Duodenal mucosa (tissue), 2 donors: Measurements from ENCODE around the gene C5orf63.

Experiments
- H3K27ac ChIP-seq: one replicate; pipeline ENCODE4 v1.7.0; 2013; ENCODE audit warnings: low read depth, low read length
- H3K27me3 ChIP-seq, 2 donors: one replicate each; pipeline ENCODE4 v1.7.0; 2013; ENCODE audit warnings: low read length in 2 of 2, control low read depth in 1 of 2; ENCODE audit not compliant: insufficient read depth in 2 of 2, control insufficient read depth in 1 of 2
- H3K36me3 ChIP-seq, 2 donors: one replicate each; pipeline ENCODE4 v1.7.0; 2013; ENCODE audit warnings: low read length in 2 of 2, control low read depth in 1 of 2; ENCODE audit not compliant: insufficient read depth in 2 of 2, control insufficient read depth in 1 of 2
- H3K4me1 ChIP-seq, 2 donors: one replicate each; pipeline ENCODE4 v1.7.0; 2013; ENCODE audit warnings: low read length in 2 of 2, control low read depth in 1 of 2; ENCODE audit not compliant: insufficient read depth in 2 of 2, control insufficient read depth in 1 of 2
- H3K4me3 ChIP-seq, 2 donors: one replicate each; pipeline ENCODE4 v1.7.0; 2013; ENCODE audit warnings: low read length in 2 of 2, low read depth in 1 of 2
- H3K9ac ChIP-seq, 2 donors: one replicate each; pipeline ENCODE4 v1.7.0; 2013; ENCODE audit warnings: low read length in 2 of 2, low read depth in 1 of 2
- H3K9me3 ChIP-seq, 2 donors: one replicate each; pipeline ENCODE4 v1.7.0; 2013; ENCODE audit warnings: low read length in 2 of 2, control low read depth in 1 of 2; ENCODE audit not compliant: control insufficient read depth in 1 of 2

The C5orf63 gene

DNA sequence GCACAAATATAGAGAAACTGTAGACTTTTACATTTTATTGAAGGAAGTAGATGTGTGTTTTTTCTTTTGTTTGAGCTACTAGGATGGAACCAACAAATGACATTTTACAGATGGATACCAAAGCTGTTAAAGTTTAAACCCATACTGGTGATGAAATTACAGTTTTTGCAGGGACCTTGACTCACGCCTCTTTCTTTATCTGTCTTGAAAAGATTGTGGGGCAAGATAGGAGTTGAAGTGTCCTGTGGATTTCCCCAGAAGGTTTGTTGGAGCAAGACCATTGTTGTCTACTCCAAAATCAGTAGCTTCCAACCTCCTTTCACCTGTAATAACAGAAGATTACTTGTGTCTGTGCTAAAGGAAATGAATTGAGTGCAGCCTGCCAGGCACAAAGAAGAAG is 4.1 kb upstream of the C5orf63 start:
- Histone ChIP-seq H3K4me1 (peaks cover 5 to 6% of the 10 kb centered on the region in 2 donors), H3K9ac (no peak overlapping the region), H3K27me3 (no peaks in the 10 kb centered on the region), H3K4me3 (no peak overlapping the region), H3K27ac (no peak overlapping the region), H3K36me3 (no peaks in the 10 kb centered on the region), H3K9me3 (no peaks in the 10 kb centered on the region)

DNA sequence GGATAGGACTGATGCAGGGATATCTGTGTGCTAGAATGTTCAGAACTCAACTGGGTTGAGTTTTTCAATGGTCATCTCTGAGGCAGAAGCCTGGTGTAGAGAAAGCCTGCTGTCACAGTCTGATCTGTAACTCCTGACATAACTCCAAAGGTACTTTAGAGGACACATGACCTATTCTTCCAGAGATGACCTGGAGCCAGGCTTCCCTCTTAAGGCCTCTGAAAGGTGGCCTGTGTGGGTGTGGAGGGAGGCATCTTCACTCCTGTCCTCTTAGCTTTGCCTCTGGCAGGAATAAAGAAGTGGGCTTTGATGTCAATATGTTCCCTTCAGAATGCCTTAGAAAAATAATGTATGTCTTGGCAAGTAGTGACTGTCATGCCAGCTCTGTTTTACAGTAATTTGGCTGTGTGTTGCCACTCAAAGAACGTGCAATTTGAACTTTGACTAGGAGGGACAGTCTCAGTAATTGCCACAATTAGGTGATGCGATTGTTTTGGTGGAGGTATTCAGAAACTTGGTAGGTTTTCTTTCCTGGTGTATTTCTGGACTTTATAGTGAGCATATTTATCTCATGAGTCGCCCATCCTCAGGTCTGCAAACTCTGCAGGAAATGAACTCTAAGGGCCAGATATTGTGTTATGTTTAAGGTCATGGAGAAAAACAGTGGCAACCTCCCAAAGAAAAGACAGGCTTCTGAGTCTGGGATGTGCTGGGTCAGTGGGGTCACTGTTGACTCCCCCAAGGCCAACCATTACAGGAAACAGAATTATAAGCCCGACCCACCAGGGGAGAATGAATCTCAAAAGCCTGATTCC is 3.2 kb upstream of the C5orf63 start:
- Histone ChIP-seq H3K4me3 (no peak overlapping the region), H3K36me3 (no peaks in the 10 kb centered on the region), H3K9me3 (no peaks in the 10 kb centered on the region), H3K27ac (no peak overlapping the region), H3K4me1 (peaks cover 5 to 6% of the 10 kb centered on the region in 2 donors), H3K9ac (no peak overlapping the region), H3K27me3 (no peaks in the 10 kb centered on the region)

- Histone ChIP-seq H3K9ac (no peak overlapping the region), H3K4me3 (no peak overlapping the region), H3K36me3 (no peaks in the 10 kb centered on the region), H3K27ac (no peak overlapping the region), H3K27me3 (no peaks in the 10 kb centered on the region), H3K9me3 (no peaks in the 10 kb centered on the region), H3K4me1 (peaks cover 5 to 6% of the 10 kb centered on the region in 2 donors)
Measured at GRCh38 chr5:127074466-127074865, 1.2 kb upstream of the C5orf63 start.

DNA sequence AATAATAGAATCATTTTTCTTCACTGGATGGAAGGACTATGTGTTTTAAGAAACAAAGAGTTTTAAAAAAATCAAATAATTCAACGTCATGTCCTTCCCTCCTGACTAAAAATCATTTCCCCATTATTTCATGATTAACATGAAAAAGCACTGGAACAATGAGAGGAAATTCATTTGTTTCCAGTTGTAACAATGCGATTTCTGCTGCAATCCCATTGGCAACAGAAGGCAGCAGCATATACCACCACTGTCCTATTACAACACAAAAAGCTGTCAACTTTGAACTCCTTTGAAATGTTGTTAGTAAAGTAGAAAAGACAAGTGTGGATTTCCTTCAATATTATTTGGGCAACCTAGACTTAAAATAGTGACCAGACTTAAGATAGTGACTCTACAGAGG is 3.1 kb downstream of the C5orf63 start:
- H3K27me3 ChIP-seq = no peaks in the 10 kb centered on the region
- no peak overlapping the region for H3K4me3 ChIP-seq
- no peak overlapping the region for H3K9ac ChIP-seq
- no peak overlapping the region for H3K27ac ChIP-seq
- peaks cover 0 to 5% of the 10 kb centered on the region in 2 donors for H3K4me1 ChIP-seq
- peaks cover 0 to 8% of the 10 kb centered on the region in 2 donors for H3K36me3 ChIP-seq
- H3K9me3 ChIP-seq = no peaks in the 10 kb centered on the region

GRCh38 chr5:127068493-127069214 is 4.6 kb downstream of the C5orf63 start:
- H3K9me3 ChIP-seq = no peaks in the 10 kb centered on the region
- no peak overlapping the region for H3K4me3 ChIP-seq
- H3K9ac ChIP-seq = no peak overlapping the region
- peaks cover 0 to 2% of the 10 kb centered on the region in 2 donors for H3K4me1 ChIP-seq
- no peak overlapping the region for H3K27ac ChIP-seq
- H3K27me3 ChIP-seq = no peaks in the 10 kb centered on the region
- peaks cover 8% of the 10 kb centered on the region in 2 donors for H3K36me3 ChIP-seq

GRCh38 chr5:127066721-127067120 is 6.6 kb downstream of the C5orf63 start:
- Histone ChIP-seq H3K36me3 (peaks cover 8 to 12% of the 10 kb centered on the region in 2 donors), H3K9ac (no peak overlapping the region), H3K9me3 (no peaks in the 10 kb centered on the region), H3K27me3 (no peaks in the 10 kb centered on the region), H3K4me3 (no peak overlapping the region), H3K27ac (no peak overlapping the region), H3K4me1 (no peaks in the 10 kb centered on the region)

DNA sequence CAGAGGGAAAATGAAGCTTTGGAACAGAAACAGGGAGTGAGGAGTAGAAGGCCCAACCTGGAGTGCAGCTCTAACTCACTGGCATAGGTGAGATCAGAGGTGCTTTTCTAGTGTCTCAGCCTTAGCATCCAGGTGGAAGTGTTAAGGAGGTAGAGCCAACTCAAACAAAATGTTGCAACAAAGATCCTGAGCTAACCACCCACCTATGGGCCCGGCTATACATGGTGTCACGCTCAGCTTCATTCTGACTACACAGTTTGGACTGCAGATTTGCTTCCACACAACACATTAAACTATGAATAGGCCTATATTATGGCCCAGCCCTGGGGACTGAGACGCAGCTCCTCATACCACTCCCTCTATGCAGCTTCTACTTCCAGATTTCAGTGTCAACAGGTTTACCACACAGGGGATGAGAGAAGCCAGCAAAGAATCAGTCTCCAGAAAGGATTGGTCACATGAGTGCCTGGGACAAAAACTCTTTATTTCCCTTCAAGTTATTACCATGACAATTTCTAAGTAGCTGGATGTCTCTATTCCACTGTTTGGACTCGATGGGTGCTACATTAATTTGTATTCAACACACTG is 9.0 kb downstream of the C5orf63 start:
- no peaks in the 10 kb centered on the region for H3K4me1 ChIP-seq
- no peak overlapping the region for H3K9ac ChIP-seq
- no peak overlapping the region for H3K27ac ChIP-seq
- no peaks in the 10 kb centered on the region for H3K9me3 ChIP-seq
- H3K36me3 ChIP-seq = peaks cover 8 to 12% of the 10 kb centered on the region in 2 donors
- no peak overlapping the region for H3K4me3 ChIP-seq
- H3K27me3 ChIP-seq = no peaks in the 10 kb centered on the region

DNA sequence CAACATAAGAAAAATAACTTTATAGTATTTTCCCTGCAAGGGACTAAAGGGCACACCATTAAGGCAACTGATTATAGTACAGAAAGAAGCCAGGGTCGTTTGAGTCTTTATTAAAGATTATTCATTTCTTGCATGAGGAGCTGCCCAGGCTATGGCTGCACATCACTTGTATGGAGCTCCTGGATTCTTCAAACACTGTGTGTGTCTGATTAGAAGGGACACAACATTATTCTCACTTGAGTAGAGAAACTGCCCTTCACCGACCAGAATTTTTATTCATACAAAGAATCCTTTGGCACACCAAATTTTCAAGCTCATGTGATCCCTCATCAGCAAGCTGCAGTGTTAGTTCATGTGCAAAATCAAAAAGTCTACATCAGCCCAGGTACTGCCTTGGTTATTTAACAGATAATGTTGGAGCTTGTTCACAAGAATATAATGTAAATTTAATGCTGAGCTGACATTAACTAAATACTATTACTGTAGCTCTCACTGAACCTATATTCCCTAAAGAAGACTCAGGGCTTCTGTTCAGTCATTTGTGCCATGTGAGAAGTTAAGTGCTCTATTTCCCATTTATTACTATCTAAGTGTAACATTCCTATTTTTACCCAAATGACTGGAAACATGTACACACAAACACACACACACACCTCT is 9.9 kb downstream of the C5orf63 start:
- Histone ChIP-seq H3K4me3 (no peak overlapping the region), H3K9me3 (no peaks in the 10 kb centered on the region), H3K27ac (no peak overlapping the region)

DNA sequence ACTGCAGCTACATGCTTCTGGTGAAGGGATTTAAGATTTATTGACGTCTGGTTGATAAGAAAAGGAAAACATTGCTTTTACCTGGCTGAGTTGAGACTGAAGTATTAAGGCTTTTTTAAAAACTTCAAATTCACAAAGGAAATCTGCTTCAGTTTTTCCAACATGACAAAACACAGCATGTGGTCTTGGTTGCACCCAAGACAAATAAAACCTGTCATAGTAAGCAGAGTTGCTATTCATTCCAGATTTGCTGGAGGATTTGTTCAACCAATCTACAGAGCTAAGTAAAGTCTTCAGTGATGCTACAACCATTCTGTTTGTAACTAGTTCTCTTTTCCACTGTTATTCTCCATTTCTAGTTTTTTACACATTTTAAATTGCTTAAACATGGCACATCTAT is 11.3 kb downstream of the C5orf63 start:
- Histone ChIP-seq H3K9ac (no peak overlapping the region), H3K9me3 (no peaks in the 10 kb centered on the region), H3K4me1 (no peaks in the 10 kb centered on the region), H3K27me3 (no peaks in the 10 kb centered on the region), H3K27ac (no peak overlapping the region), H3K4me3 (no peak overlapping the region), H3K36me3 (peaks cover 8 to 26% of the 10 kb centered on the region in 2 donors)

More for the DNA sequence above, 9.9 kb downstream of the C5orf63 start:
- H3K4me1 ChIP-seq = no peaks in the 10 kb centered on the region
- no peaks in the 10 kb centered on the region for H3K27me3 ChIP-seq
- H3K36me3 ChIP-seq = peaks cover 8 to 15% of the 10 kb centered on the region in 2 donors
- no peak overlapping the region for H3K9ac ChIP-seq

DNA sequence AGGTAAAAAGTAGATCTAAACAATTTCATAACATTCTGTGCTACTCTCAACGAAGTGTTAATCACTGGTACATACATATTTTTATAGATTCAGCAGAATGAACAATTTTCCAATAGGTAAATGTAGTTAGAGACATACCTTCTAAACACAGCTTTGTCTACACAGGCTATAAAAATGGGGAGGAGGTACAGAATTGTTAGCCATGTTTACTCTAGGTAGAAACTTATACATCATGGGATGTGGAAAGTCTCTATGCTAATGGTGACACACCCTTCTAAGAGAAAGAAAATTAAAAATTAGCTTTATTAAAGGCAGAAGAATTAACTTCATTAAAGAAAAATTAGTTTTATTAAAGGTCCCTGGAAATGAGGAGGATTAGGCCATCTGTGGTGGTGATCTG is 11.8 kb downstream of the C5orf63 start:
- Histone ChIP-seq H3K9ac (no peak overlapping the region), H3K27ac (no peak overlapping the region), H3K27me3 (no peaks in the 10 kb centered on the region), H3K36me3 (peaks cover 6 to 30% of the 10 kb centered on the region in 2 donors), H3K4me1 (no peaks in the 10 kb centered on the region), H3K9me3 (no peaks in the 10 kb centered on the region), H3K4me3 (no peak overlapping the region)
